ENCODE data around the gene FBXO9. TPM values are rescaled to one million over a fixed set of nuclear protein-coding genes. Genes with fewer than 3 reads are reported as not detected.

FBXO9 gene
- total RNA-seq, 1 experiment from 2014 or later: 41.2 TPM

DNA sequence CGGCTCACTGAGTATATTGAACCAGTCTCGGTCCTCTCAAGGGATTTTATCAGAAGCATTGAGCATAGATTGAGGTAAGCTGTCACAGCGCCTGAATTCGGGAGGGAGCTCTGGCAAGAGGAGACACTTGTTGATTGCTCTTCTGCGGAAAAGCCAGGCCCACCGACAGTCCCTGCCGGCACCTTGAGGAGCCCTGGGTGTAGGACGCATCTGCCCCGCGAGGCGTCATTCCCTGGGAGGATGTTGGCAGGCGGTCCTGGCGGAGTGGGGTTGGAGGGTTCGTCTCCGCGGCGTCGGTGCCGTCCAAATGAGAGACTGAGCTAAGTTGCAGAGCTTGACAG is 843 bp downstream of the FBXO9 start:
- peak; percentile 58 for DNase-seq
- no peaks in the 10 kb centered on the region for H3K27me3 ChIP-seq

DNA sequence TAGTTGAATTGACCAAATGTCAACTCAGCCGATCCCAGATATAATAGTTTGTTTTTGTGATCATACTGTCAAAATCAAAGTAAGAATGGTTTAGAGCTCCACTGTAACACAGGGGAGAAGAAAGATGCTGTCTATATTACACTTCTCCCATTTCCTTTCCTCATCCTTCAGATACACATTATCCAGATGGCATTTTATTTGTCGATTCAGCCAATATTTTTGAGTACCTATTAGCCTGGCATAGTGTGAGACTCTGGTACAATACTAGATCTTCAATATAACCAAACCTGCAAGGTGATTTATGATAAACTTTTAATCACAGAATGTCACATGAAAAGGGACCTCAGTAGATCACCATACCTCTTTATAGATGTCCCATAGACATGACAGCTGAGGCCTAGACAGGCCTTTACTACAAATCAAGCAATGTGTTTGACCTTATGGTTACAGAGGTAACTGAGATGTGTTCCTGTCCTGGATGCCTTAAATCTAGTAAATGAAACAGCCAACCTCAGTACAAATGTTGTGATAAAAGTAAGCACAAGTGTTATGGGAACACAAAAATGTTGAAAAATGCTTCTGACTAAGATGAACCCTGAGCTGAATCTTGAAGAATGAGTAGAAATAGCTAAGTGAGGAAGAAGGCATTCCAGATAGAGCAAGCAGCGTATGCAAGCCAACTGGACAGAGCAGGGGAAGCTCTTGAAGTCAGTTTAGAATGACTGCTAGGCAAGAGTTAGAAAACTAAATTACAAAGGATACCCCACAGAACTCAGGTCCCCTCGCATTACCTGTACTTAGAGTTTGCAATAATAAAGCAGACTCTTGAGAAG is 1.9 kb downstream of the FBXO9 start:
- Histone ChIP-seq H3K36me3 (peaks cover 3% of the 10 kb centered on the region; the same call in 1 of the 2 replicates), H3K27me3 (no peaks in the 10 kb centered on the region), H3K9me3 (no peaks in the 10 kb centered on the region), H3K4me3 (peak overlapping the region; percentile 78; the same call in 1 of the 2 replicates)
- no peak for DNase-seq

More for the DNA sequence above, 843 bp downstream of the FBXO9 start:
- Histone ChIP-seq H3K9me3 (no peaks in the 10 kb centered on the region), H3K4me3 (peak overlapping the region; percentile 78), H3K36me3 (peaks cover 3% of the 10 kb centered on the region; the same call in 1 of the 2 replicates)

DNA sequence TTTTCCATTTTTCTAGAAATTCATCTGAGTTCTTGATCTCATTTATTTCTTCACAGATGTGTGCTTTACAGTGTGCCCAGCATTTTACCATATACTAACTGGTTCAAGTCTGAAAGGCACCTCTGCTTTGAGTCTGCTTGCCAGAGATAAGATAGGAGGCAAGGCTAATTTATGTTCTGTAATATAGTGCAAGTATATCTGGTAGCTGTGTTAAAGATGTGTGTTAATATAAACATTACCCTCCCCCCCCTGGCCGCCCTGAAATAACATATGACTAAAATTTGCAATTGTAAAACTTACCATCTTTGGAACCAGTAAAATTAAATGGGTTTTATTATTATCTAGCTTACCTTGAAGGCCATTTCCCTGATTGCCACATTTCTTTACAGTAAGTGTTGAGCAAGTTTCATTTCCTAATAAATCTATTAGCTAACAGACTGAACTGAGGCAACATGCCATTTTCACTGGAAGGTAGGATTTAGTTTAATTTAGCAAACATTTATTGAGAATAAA is 2.7 kb downstream of the FBXO9 start:
- Histone ChIP-seq H3K27me3 (no peaks in the 10 kb centered on the region), H3K9me3 (no peaks in the 10 kb centered on the region), H3K36me3 (peaks cover 4% of the 10 kb centered on the region), H3K4me3 (no peak overlapping the region)
- DNase-seq: no peak

DNA sequence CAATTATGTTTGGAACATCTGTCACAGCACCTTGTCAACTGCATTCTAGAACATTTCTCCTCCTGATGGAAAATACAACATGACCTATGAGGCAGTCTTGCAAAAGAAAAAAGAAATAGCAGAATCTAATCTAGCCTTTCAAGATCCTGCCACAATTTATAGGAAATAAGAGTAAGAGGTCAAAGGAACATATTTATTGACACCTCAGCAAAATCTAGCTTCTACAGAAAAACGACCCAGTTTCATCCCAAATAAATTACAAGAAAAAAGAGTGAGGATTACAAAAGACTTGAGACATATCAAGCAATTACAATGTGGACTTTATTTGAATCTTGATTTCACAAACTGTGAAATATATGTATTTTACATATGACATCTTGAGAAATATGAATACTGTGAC is 4.2 kb downstream of the FBXO9 start:
- no peaks in the 10 kb centered on the region for H3K27me3 ChIP-seq
- H3K9me3 ChIP-seq: no peaks in the 10 kb centered on the region
- H3K4me3 ChIP-seq: no peak overlapping the region
- H3K36me3 ChIP-seq: peaks cover 18% of the 10 kb centered on the region
- DNase-seq: no peak

DNA sequence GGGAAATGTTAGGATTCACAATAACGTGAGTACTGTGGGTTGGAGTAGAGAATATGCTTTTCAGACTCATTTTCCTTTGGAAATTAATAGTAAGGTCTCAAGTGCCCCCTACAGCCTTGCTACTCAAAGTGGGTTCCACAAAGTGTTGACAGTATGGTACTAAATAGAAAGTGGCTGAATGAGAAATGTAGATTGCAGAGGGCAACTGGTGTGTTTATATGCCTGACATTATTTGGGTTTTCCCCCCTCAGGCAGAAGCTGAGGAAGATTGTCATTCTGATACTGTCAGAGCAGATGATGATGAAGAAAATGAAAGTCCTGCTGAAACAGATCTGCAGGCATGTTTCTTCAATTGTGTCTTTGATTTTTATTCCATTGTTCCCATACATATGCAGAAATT is 5.6 kb downstream of the FBXO9 start:
- DNase-seq: no peak
- H3K9me3 ChIP-seq: no peaks in the 10 kb centered on the region
- peaks cover 24% of the 10 kb centered on the region for H3K36me3 ChIP-seq
- H3K4me3 ChIP-seq: no peak overlapping the region
- no peaks in the 10 kb centered on the region for H3K27me3 ChIP-seq

DNA sequence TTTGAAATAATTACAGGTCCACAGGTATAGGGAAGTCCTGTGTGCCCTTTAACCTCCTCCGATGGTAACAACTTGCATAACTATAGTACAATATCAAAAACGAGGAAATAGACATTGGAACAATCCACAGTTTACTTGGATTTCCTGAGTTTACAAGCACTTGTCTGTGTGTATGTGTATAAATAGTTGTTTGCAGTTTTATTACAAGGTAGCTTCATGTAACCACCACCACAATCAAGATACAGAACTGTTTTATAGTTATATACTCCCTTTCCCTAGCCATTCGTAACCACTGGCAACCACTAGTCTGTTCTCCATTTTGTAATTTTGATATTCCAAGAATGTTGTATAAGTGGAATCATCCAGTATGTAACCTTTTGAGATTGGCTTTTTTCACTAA is 9.1 kb downstream of the FBXO9 start:
- H3K36me3 ChIP-seq: peaks cover 44% of the 10 kb centered on the region

DNA sequence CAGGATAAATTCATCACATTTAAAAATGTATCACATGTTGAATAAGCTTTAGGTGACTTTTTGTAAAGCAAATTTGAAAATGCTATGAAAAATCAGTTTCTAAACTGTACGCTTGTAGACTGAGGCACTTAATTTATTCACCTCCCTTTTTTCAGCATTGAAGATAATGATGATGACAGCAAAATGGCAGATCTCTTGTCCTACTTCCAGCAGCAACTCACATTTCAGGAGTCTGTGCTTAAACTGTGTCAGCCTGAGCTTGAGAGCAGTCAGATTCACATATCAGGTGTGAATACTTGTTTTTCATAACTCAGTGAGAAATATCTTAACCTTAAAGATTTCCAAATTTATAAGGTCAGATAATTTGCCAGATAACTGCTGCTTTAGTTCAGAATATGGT is 15.6 kb downstream of the FBXO9 start:
- Histone ChIP-seq H3K27me3 (no peaks in the 10 kb centered on the region), H3K4me3 (no peak overlapping the region), H3K36me3 (peaks cover 59% of the 10 kb centered on the region), H3K9me3 (no peaks in the 10 kb centered on the region)
- DNase-seq: no peak

More for the DNA sequence above, 9.1 kb downstream of the FBXO9 start:
- no peak for DNase-seq
- no peaks in the 10 kb centered on the region for H3K9me3 ChIP-seq
- H3K4me3 ChIP-seq: no peak overlapping the region
- no peaks in the 10 kb centered on the region for H3K27me3 ChIP-seq

DNA sequence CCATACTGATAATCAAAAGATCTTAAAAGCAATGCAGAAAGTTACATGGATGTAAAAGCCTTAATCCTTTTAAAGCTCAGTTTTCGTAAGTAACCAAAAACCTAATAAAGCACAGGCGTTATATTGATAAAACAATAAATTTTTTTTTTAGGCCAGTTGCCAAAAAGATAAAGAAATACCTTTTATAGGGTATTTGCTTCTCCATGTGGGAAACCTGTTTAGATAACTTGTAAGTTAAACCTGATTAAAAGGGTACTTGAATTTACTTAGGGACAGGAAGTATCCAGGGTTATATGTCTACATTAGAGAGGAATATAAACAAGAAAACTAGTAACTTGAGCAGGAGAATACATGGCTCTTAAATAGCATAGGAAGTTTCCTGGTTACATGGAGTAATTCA is 21.1 kb downstream of the FBXO9 start:
- Histone ChIP-seq H3K4me3 (no peak overlapping the region), H3K36me3 (peaks cover 45% of the 10 kb centered on the region), H3K9me3 (no peaks in the 10 kb centered on the region), H3K27me3 (no peaks in the 10 kb centered on the region)
- DNase-seq: no peak

DNA sequence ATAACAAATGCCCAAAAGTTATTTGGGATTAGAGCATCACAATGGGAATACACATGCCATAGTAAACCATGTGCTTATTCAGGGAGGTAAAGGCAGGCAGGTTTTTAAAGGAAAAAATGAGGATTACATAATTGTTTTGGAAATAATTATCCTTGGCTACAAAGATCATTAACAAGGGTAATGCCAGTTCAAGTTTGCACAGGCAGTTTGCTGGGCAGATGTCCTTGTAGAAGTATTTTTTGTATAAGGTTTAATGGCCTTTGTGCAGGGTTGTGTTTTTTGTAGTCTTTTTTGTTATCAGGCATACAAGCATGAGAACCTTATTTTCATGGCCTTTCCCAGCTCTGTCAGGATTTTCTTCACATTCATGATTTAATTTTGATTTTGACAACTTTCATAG is 24.7 kb downstream of the FBXO9 start:
- H3K36me3 ChIP-seq: peaks cover 49% of the 10 kb centered on the region
- no peak overlapping the region for H3K4me3 ChIP-seq
- H3K9me3 ChIP-seq: no peaks in the 10 kb centered on the region
- H3K27me3 ChIP-seq: no peaks in the 10 kb centered on the region
- DNase-seq: no peak

DNA sequence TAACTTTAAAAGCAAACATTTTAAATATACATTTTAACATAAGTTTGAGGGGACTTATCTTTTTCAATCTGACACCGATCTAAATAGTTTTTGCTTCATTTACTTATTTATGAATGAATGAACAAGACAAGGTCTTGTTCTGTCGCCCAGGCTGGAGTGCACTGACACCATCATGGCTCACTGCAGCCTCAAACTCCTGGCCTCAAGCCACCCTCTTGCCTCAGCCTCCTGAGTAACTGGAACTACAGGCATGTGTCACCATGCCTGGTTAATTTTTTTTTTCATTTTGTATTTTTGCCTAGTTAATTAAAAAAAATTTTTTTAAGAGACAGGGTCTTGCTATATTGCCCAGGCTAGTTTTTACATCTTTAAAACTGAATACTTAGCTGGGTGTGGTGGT is 25.4 kb downstream of the FBXO9 start:
- DNase-seq: peak; percentile 69
- Histone ChIP-seq H3K9me3 (no peaks in the 10 kb centered on the region), H3K27me3 (no peaks in the 10 kb centered on the region), H3K4me3 (no peak overlapping the region), H3K36me3 (peaks cover 49% of the 10 kb centered on the region)

DNA sequence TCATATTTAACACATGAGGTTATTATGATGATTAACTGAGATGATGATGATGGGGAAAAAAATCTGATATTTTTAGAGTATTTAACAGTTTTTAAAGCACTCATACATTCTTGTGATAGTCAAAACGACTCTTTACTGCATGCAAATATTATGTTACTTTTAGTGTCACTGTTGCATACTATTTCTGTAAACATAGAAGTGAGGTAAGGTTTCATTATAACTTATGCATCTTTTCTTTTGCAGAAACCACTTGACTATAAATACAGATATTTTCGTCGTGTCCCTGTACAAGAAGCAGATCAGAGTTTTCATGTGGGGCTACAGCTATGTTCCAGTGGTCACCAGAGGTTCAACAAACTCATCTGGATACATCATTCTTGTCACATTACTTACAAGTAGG is 30.1 kb downstream of the FBXO9 start:
- H3K36me3 ChIP-seq: peaks cover 59% of the 10 kb centered on the region
- H3K9me3 ChIP-seq: no peaks in the 10 kb centered on the region
- DNase-seq: no peak
- no peak overlapping the region for H3K4me3 ChIP-seq
- H3K27me3 ChIP-seq: no peaks in the 10 kb centered on the region

DNA sequence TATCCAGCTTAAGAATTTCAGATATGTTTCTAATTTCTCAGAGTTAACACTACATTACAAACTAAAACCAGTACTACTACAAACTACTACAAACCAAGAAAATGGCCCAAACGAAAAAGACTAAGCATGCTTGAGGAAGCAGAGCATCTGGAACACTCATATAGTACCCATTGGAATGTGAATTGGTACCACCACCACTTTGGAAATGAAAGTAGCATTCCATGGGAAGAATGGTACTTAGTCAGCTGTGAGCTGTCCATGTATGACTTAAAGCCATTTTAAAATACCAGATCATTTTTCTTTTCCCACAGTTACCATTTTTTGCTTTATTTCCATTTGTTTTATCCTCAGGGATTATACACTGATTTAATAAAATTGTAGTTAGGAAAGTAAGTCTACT is 30.5 kb downstream of the FBXO9 start:
- Histone ChIP-seq H3K9me3 (no peaks in the 10 kb centered on the region), H3K4me3 (no peak overlapping the region), H3K36me3 (peaks cover 55% of the 10 kb centered on the region), H3K27me3 (no peaks in the 10 kb centered on the region)
- DNase-seq: no peak

DNA sequence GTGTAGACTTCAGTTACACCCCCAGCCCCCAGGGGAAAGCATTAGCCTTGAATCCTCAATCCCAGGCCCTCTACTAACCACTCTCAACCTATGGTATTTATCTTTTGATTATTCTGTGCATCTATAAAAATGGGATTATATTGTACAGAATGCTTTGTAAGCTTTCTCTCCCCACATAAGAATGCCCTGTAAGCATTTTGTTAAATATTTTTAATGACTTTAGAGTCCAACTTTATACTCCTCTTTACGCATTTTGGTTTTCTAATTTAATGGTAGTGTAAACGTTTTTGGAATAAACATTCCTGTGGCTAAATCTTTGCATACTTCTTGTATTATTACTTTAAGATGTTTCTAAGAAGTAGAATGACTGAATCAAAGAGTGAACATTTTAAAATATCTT is 35.4 kb downstream of the FBXO9 start:
- no peak overlapping the region for H3K4me3 ChIP-seq
- H3K36me3 ChIP-seq: peaks cover 26% of the 10 kb centered on the region
- no peak for DNase-seq
- no peaks in the 10 kb centered on the region for H3K27me3 ChIP-seq
- H3K9me3 ChIP-seq: no peaks in the 10 kb centered on the region

DNA sequence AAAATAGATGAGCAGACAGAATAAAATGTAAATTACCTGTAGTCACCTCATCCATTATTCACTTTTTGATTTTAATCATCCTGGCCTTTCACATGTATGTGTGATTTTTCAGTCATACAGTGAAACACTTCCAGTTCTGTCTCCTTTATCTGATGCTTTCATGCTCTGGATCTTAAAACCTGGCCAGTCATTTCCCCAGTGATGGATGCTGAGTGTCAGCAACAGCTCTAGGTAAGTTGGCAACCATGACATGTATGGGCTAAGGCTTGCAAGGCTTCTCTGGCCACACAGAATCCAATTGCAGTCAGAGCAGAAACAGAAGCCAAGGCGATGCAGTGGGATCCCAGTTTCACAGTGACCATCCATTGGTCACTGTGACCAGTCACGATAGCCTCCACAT is 35.8 kb downstream of the FBXO9 start:
- no peak for DNase-seq
- H3K27me3 ChIP-seq: no peaks in the 10 kb centered on the region
- H3K9me3 ChIP-seq: no peaks in the 10 kb centered on the region
- no peak overlapping the region for H3K4me3 ChIP-seq
- peaks cover 23% of the 10 kb centered on the region for H3K36me3 ChIP-seq

DNA sequence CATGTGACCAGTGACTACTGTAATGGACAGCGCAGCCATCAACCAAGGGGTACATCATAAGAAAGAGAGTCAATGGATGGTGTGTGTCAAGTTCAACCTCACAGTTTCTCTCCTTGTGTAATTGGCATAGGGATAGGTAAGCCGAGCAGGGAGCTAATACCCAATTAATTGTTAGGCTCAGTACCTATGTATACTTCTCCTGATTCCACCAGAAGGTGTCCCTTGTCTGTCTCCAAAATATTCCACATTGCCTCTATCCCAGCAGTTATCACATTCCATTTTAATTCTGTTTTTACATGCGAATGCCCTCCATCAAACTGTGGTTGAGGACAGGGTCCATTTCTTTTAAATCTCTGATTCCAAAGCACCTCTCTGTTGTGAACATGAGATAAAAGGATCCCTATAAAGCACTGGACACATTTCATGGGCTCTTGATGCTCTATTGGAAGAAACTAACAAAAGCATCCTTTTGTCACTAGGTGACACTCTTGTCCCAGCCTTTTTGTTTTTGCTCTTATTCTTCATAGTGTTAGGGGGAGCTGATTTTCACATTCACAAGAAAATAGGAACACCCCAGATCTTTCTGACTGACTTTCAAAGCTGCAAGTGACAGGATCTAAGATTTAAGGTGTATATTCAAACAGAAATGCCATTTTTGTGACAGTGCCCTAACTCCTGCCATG is 38.9 kb downstream of the FBXO9 start:
- no peaks in the 10 kb centered on the region for H3K27me3 ChIP-seq
- H3K4me3 ChIP-seq: no peak overlapping the region
- no peaks in the 10 kb centered on the region for H3K9me3 ChIP-seq
- H3K36me3 ChIP-seq: peaks cover 6% of the 10 kb centered on the region; the same call in 1 of the 2 replicates
- no peak for DNase-seq

DNA sequence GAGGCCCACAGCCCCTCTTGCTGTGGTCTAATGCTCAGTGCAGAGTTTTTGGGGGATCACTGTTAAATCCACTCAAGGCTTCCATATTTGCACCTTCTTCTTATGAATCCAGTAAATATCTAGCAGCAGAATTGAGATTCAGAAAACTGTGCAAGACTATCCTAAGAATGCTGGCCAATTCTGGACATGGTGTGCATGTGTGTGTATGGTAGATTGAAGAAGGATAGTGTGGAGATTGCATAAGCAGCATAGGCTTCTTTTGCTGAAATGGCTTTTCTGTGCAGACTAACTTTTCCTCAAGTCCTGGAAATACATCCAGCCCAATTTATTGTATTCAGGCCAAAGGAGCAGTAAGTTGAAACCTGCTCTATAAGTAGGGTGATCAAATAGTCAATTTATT is 39.7 kb downstream of the FBXO9 start:
- Histone ChIP-seq H3K4me3 (no peak overlapping the region), H3K27me3 (no peaks in the 10 kb centered on the region), H3K36me3 (peaks cover 6% of the 10 kb centered on the region; the same call in 1 of the 2 replicates), H3K9me3 (no peaks in the 10 kb centered on the region)
- no peak for DNase-seq

DNA sequence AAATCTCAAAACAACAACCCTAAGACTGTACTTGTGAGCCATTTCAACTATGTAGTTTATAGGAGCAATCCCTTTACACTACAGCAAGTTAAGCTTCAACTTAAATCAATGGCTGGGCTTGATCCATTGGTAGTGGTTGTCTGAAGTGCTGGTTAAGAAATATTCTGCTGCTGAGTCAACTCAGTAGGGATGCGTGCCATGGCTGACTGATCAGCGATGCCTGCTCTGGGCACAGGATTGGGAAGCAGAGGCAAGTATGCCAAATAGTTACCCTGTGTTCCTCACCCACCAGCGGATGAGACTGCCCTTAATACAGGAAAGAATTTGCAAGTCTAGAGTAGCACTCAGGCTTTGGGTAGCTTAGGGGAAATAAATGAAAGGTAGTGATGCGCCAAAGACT is 41.9 kb downstream of the FBXO9 start:
- DNase-seq: peak; percentile 83
- Histone ChIP-seq H3K4me3 (no peak overlapping the region), H3K27me3 (no peaks in the 10 kb centered on the region), H3K36me3 (peaks cover 2% of the 10 kb centered on the region; the same call in 1 of the 2 replicates), H3K9me3 (no peaks in the 10 kb centered on the region)

DNA sequence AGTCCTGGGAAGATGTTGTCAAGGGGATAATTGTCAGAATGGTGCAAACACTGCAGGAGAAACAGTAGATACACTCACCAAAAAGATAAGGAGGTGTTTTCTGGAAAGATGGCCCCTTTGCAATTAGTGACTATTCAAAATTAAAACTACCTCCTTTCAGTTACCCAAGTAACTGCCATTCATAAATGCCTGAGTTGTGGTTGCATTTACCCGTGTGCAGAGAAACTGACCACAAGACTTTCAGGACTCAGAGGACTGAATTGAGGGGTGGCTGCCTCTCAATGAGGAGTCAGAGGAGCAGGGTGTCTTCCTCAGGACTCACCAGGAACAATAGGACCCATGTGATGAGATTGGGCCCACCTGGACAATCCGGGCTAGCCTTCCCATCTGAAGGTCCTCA is 44.4 kb downstream of the FBXO9 start:
- no peak overlapping the region for H3K4me3 ChIP-seq
- no peak for DNase-seq
- no peaks in the 10 kb centered on the region for H3K36me3 ChIP-seq
- H3K9me3 ChIP-seq: no peaks in the 10 kb centered on the region
- no peaks in the 10 kb centered on the region for H3K27me3 ChIP-seq
